HG02981 (cell line): ENCODE results near the gene PRTFDC1.
"Not testable (repeated sequence)": the region's sequence is repeated elsewhere in the genome, so short reads cannot be mapped to it uniquely, and the experiment has no call there.

ENCODE experiments used
- ATAC-seq: cut with Tn5 transposase; IDR thresholded peaks from one replicate; pipeline ENCODE4 v1.9.1; 2021; ENCODE audit warnings: mild to moderate bottlenecking, moderate library complexity; ENCODE audit not compliant: unreplicated experiment

Gene PRTFDC1

GRCh38 chr10:24849501-24850299, 102.7 kb downstream of the PRTFDC1 start:
- ATAC-seq = no peak

GRCh38 chr10:24849051-24849450, 103.4 kb downstream of the PRTFDC1 start:
- ATAC-seq = no peak

GRCh38 chr10:24848195-24848594, 104.2 kb downstream of the PRTFDC1 start:
- ATAC-seq = no peak

- ATAC-seq = no peak
These were observed 105.0 kb downstream of the PRTFDC1 start for GRCh38 chr10:24847112-24848070.

GRCh38 chr10:24844742-24845141, 107.7 kb downstream of the PRTFDC1 start:
- ATAC-seq = no peak

GRCh38 chr10:24843256-24843655, 109.2 kb downstream of the PRTFDC1 start:
- no peak for ATAC-seq

GRCh38 chr10:24842856-24843255, 109.5 kb downstream of the PRTFDC1 start:
- no peak for ATAC-seq

- no peak for ATAC-seq
These were observed 110.9 kb downstream of the PRTFDC1 start for GRCh38 chr10:24841530-24841929.

GRCh38 chr10:24840784-24841183, 111.6 kb downstream of the PRTFDC1 start:
- ATAC-seq = no peak

GRCh38 chr10:24837781-24838180, 114.6 kb downstream of the PRTFDC1 start:
- not testable (repeated sequence) for ATAC-seq

GRCh38 chr10:24834869-24835268, 117.5 kb downstream of the PRTFDC1 start:
- no peak for ATAC-seq

- no peak for ATAC-seq
These were observed 126.4 kb downstream of the PRTFDC1 start for GRCh38 chr10:24826009-24826408.

- ATAC-seq = no peak
These were observed 126.9 kb downstream of the PRTFDC1 start for GRCh38 chr10:24825551-24825950.

- ATAC-seq = no peak
These were observed 127.9 kb downstream of the PRTFDC1 start for GRCh38 chr10:24824536-24824935.

GRCh38 chr10:24824124-24824523, 128.3 kb downstream of the PRTFDC1 start:
- ATAC-seq = no peak

- ATAC-seq = no peak
These were observed 129.8 kb downstream of the PRTFDC1 start for GRCh38 chr10:24822590-24822989.

GRCh38 chr10:24821986-24822385, 130.4 kb downstream of the PRTFDC1 start:
- no peak for ATAC-seq

GRCh38 chr10:24816868-24817396, 135.5 kb downstream of the PRTFDC1 start:
- ATAC-seq = no peak

GRCh38 chr10:24814568-24815313, 137.7 kb downstream of the PRTFDC1 start:
- no peak for ATAC-seq

GRCh38 chr10:24813856-24814255, 138.6 kb downstream of the PRTFDC1 start:
- ATAC-seq = no peak

GRCh38 chr10:24806262-24806661, 146.1 kb downstream of the PRTFDC1 start:
- ATAC-seq = no peak
